MM.1S (cell line): ENCODE data around the gene ODR4.

Experiments used
- EZH2 ChIP-seq: fragments of 300-600 bp; sonication (generic); optimal IDR thresholded peaks from 2 replicates; pipeline ENCODE3; 2017; ENCODE audit warnings: low read depth, mild to moderate bottlenecking, antibody characterized with exemption, low read length, mixed read lengths
- TF ChIP-seq, protein P1 (sequence below): fragments of 300-600 bp; sonication (generic); IDR thresholded peaks from 2 replicates; pipeline ENCODE4 v1.5.1; 2016; ENCODE audit warnings: antibody characterized with exemption, low read length, mixed read lengths

DNA sequence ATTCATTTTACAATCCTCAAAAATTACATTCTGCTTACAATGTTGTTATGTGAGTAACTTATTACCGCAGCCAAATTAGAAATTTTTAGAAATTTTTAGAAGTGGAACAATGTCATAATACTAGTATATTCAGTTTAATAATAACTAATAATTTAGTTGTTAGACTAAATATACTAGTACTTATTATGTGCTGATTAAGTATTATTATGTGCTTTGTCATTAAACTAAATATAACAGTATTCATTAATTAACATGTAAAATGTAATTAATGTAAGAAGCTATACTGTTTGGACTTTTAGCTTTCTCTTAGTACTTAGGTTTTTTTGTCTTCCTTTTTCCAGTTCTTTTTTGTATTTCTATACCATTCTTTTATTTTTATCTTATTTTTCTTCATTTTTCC lies 15.3 kb downstream of the ODR4 start:
- TF ChIP-seq, protein P1, sequence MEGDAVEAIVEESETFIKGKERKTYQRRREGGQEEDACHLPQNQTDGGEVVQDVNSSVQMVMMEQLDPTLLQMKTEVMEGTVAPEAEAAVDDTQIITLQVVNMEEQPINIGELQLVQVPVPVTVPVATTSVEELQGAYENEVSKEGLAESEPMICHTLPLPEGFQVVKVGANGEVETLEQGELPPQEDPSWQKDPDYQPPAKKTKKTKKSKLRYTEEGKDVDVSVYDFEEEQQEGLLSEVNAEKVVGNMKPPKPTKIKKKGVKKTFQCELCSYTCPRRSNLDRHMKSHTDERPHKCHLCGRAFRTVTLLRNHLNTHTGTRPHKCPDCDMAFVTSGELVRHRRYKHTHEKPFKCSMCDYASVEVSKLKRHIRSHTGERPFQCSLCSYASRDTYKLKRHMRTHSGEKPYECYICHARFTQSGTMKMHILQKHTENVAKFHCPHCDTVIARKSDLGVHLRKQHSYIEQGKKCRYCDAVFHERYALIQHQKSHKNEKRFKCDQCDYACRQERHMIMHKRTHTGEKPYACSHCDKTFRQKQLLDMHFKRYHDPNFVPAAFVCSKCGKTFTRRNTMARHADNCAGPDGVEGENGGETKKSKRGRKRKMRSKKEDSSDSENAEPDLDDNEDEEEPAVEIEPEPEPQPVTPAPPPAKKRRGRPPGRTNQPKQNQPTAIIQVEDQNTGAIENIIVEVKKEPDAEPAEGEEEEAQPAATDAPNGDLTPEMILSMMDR, result no peak
- TF ChIP-seq EZH2, result no peak
